HG02943 (cell line): ENCODE results near the gene TMED9.
"Not testable (repeated sequence)": the region's sequence is repeated elsewhere in the genome, so short reads cannot be mapped to it uniquely, and the experiment has no call there.

ENCODE experiments used
- ATAC-seq: cut with Tn5 transposase; IDR thresholded peaks from one replicate; pipeline ENCODE4 v1.9.1; 2021; ENCODE audit warnings: mild to moderate bottlenecking, low read depth, moderate library complexity; ENCODE audit not compliant: unreplicated experiment

The TMED9 gene

DNA sequence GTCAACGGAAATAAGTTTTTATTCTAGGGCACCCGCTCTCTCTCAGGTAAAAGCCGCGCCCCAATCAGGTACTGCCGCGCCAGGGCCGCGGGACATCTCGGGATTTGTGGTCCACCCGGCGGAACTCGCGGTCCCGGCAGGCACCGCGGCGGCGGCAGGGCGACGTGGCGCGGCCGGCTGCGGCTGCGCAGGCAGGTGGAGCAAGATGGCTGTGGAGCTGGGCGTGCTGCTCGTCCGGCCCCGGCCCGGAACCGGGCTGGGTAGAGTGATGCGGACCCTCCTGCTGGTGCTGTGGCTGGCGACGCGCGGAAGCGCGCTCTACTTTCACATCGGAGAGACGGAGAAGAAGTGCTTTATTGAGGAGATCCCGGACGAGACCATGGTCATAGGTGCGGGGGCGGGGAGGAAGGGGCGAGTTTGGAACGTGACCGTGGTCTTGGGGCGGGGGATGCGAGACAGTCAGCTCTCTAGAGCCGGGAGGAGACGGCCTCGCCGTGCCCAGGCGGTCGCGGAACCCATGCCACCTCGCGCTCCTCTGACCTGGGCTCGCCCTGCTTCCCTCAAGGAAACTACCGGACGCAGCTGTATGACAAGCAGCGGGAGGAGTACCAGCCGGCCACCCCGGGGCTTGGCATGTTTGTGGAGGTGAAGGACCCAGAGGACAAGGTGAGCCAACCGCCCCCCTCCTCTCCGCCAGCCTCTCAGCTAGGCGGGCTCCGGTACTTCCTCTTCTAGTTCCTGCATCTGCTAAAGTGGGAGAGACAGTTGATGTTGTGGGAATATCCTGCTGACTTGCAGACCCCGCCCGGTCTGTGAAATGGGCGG, at the start of gene TMED9:
Gene TMED9 (plus strand): TSS at position 194 of the 825 bp plus-strand sequence. CDS start 12 bp downstream, at position 206.
- ATAC-seq: peak; percentile 82

DNA sequence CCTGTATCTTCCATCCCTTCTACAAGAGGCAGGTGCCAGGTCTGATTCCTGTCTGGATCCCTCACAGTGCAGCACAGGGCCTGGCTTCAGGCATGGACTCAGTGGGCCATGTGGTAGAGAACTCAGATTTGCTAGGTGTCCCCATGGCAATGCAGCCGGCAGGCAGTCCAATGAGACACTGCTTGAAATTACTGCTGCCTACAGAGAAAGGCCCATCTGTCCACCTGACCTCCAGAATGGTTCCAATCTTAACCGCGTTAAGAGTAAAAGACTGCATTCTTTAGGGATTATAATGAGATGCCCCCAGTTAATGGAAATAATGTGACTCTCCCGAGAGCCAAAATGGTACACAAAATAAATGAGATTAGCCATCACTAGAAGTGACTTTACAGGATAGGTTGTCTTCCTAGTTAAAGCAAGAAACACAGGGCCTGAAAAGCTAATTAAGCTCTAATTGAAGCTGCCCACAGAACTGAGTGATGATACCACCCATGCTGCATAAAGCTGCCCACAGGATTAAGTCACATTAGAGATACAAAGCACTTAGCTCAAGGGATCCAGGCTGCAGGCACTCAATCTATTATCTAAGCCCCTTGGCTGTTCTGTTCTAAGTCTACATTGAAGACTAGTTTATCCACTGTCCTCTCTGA, 49.1 kb upstream of the TMED9 start:
- no peak for ATAC-seq

GRCh38 chr5:177545487-177546257, 46.3 kb upstream of the TMED9 start:
- ATAC-seq: no peak

DNA sequence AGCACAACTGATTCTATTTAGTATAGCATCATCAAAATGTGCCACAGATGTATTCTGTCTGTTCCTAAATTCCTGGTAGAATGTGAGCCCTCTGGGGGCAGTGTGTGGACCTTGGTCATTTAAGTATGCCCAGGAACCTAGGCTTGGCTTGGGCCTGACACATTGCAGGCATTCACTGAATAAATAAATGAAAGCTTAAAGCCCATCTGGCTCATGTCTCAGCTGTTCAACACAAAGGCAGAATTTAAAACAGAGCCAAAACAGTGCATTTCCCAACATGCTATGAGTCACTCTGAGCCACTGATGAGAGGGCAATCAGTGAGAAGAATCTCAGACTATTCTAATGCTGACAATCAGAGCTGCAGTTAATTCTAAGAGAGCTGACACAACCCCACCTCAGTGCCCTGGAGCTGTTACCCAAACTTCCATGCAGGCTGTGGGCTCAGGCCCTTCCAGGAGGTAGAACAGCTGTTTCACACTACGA, 45.7 kb upstream of the TMED9 start:
- no peak for ATAC-seq

DNA sequence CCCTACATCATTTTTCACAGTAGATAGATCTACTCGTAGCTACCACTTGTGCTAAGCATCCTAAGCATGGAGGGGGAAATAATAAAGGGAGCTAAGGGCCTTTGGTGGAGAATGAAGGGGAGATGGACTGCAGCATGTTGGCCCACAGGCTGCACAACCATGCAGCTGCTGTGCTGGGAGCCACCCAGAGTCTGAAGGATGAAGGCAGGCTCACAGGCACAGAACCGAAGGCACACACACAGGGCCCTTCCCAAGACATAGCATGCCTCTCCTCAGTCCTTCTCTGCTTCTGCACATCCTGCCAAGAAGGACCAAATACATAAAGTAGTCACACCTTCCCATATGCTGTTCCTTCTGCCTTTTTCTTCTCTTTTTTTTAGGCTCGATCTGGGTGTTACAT, 44.3 kb upstream of the TMED9 start:
- no peak for ATAC-seq

- ATAC-seq: no peak
These were observed 43.5 kb upstream of the TMED9 start for GRCh38 chr5:177548495-177548894.

- ATAC-seq: no peak
These were observed 41.9 kb upstream of the TMED9 start for GRCh38 chr5:177550122-177550521.

DNA sequence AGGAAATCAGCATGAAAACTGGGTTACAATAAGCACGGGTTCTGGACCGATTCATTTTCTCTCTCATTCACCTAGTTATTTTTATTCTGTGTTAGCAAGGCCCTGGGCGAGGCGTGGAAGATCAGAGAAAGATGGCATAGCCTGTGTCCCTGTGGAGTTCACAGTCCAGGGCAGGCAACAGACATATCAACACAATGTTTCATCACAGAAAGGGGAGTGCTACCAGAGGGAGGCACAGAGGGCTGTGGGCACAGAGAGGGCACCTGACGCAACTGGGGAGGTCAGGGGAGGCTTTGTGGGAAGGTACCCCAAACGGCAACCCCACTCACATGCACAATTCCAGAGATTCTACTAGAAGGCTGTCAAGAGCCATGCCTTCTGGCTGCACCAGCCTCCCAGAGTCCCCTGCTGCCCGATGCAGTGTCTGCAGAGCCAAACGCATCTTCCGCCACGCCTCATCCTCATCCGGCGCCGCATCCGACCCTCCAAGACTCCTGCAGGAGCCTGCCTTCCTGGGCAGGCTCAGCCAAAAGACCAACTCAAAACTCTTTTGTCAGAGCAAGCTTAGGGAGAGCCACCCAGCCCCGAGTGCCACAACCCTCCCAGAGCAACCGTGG, 39.1 kb upstream of the TMED9 start:
- no peak for ATAC-seq

DNA sequence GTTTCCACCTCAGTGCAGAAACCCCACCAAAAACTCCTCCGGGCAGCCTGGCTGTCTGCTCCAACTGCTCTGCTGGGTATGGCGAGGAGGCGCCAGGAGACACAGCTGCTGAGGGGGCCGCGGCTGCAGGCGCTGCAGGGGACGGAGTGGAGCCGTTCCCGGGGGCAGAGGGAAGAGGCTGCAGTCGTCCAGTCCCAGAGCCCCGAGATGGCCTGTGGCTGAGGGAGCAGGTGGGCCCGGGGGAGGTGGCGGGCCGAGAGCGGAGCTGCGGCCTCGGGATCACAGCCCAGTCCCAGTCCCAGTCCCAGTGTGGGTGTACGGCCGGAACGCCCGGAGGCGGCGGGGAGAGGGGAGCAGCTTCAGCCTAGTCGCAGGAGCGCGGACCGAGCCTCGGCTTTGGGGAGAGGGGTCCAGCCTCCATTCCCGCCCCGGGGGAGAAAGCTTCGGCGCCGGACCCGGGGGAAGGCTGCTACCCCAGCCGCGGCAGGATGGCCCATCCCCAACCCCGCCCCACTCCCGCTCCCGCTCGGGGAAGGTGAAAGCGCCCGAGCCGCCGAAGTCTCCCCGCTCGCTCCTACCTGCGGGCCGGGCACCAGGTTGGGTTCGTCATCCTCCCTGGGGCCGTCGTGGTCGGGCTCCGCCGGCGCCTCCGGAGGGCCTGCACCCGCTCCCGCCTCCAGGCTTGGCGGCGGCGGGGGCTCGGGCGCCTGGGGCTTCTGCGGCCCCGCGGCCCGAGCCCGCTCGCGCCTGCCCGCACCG, 38.2 kb upstream of the TMED9 start:
- peak; percentile 38 for ATAC-seq

- ATAC-seq: peak; percentile 92
These were observed 37.4 kb upstream of the TMED9 start, which contains the start of gene FAM193B for GRCh38 chr5:177554474-177555111. FAM193B (minus strand) TSS chr5:177554563; CDS start chr5:177554458, 105 bp downstream.

DNA sequence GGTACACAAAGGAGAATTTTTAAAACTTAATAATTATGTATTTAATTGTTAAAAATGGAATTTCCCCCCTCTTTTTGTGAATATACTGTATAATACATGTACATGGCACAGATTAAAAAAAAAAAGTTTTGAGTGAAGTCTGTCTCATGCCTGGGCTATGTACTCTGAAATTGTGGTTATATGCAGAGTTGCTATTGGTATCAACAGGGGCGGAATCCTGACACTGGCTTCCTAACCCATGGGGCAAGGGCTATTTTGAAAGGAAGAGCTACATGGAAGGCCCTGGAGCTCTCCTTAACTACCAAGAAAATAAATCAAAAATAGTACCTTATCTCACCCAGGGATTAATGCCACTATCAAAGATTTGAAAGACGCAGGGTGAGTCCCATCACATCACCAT, 36.8 kb upstream of the TMED9 start:
- ATAC-seq: no peak

GRCh38 chr5:177555665-177556064, 36.3 kb upstream of the TMED9 start:
- ATAC-seq: no peak

GRCh38 chr5:177557041-177557647, 34.9 kb upstream of the TMED9 start:
- ATAC-seq: no peak

GRCh38 chr5:177557796-177558195, 34.2 kb upstream of the TMED9 start:
- ATAC-seq: no peak

- not testable (repeated sequence) for ATAC-seq
These were observed 32.5 kb upstream of the TMED9 start for GRCh38 chr5:177559446-177559941.

GRCh38 chr5:177565046-177565445, 27.0 kb upstream of the TMED9 start:
- no peak for ATAC-seq

- ATAC-seq: no peak
These were observed 23.7 kb upstream of the TMED9 start for GRCh38 chr5:177568326-177568725.

DNA sequence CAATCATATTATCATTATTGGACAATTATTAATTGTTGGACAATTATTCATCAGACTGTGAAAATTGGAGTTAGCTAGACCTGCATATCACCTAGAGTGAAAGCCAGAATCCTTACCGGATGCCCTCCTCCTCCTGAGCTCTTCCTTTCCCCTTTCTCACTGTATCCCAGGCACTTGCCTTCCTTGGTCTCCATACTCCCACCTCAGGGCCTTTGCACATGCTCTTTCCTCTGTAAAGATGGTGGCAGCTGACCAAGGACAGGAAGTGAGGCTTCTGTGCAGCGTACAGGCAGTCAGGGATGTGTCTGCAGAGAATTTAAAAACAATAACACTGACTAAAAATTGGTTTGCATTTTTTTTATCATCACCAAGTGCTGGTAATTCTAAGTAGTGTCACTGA, 22.1 kb upstream of the TMED9 start:
- ATAC-seq: no peak

- no peak for ATAC-seq
These were observed 16.5 kb upstream of the TMED9 start for GRCh38 chr5:177575488-177575887.
